AG10803 (cell line): ENCODE measurements around the gene CCT8.

ENCODE experiments used
- DNase-seq: peaks from one replicate; pipeline ENCODE4 v3.0.0; 2010; ENCODE audit warnings: low read depth
- H3K4me3 ChIP-seq: 2 replicates; pipeline ENCODE4 v1.5.1; 2011; ENCODE audit warnings: mild to moderate bottlenecking, low read length, control low read depth
- CTCF ChIP-seq: conservative IDR thresholded peaks from 2 replicates; pipeline ENCODE4 v1.5.1; 2011; ENCODE audit warnings: mild to moderate bottlenecking, low read length, control low read depth, inconsistent platforms

The CCT8 gene

GRCh38 chr21:29104239-29104708, 30.8 kb upstream of the CCT8 start:
- H3K4me3 ChIP-seq, result no peak overlapping the region
- no peak for DNase-seq
- TF ChIP-seq CTCF, result no peak

GRCh38 chr21:29102791-29103257, 29.4 kb upstream of the CCT8 start:
- DNase-seq, result no peak
- TF ChIP-seq CTCF, result no peak

GRCh38 chr21:29098156-29098555, 24.7 kb upstream of the CCT8 start:
- no peak for TF ChIP-seq CTCF
- no peak for DNase-seq
- H3K4me3 ChIP-seq, result no peak overlapping the region

More at GRCh38 chr21:29102791-29103257, 29.4 kb upstream of the CCT8 start:
- no peak overlapping the region for H3K4me3 ChIP-seq

- TF ChIP-seq CTCF, result no peak
- DNase-seq, result no peak
- H3K4me3 ChIP-seq, result no peak overlapping the region
These were observed 23.0 kb upstream of the CCT8 start for GRCh38 chr21:29096218-29097015.

GRCh38 chr21:29092102-29092959, 18.9 kb upstream of the CCT8 start:
- no peak overlapping the region for H3K4me3 ChIP-seq
- peak; percentile 20 for DNase-seq
- TF ChIP-seq CTCF, result no peak

- DNase-seq, result peak; percentile 84
- no peak for TF ChIP-seq CTCF
- no peak overlapping the region for H3K4me3 ChIP-seq
These were observed 17.6 kb upstream of the CCT8 start for GRCh38 chr21:29091033-29091432.
